ENCODE measurements around the gene NFIA.

DNA sequence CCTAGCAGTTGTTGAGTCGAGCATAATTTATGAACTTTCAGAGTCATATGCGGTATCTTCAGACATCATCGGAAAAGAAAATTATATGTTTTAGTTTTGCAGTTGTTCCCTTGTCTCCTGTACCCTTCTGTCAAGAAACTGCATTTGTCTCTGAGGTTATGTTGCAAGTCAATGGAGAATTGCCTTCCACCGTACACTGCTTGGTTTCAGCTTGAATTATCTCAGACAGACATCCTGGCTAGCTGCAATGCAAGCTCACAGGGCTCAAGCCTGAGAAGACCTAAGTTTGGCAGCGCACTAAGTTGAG lies 156.0 kb downstream of the NFIA start:
- TF ChIP-seq, protein P1, sequence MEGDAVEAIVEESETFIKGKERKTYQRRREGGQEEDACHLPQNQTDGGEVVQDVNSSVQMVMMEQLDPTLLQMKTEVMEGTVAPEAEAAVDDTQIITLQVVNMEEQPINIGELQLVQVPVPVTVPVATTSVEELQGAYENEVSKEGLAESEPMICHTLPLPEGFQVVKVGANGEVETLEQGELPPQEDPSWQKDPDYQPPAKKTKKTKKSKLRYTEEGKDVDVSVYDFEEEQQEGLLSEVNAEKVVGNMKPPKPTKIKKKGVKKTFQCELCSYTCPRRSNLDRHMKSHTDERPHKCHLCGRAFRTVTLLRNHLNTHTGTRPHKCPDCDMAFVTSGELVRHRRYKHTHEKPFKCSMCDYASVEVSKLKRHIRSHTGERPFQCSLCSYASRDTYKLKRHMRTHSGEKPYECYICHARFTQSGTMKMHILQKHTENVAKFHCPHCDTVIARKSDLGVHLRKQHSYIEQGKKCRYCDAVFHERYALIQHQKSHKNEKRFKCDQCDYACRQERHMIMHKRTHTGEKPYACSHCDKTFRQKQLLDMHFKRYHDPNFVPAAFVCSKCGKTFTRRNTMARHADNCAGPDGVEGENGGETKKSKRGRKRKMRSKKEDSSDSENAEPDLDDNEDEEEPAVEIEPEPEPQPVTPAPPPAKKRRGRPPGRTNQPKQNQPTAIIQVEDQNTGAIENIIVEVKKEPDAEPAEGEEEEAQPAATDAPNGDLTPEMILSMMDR (IDR thresholded peaks at IDR 0.05) = no peak
- no peak for TF ChIP-seq POLR2A (IDR thresholded peaks at IDR 0.05)

Data from Peyer's patch (tissue), 4 donors.